AG10803 (cell line): ENCODE measurements around the gene SPOCK1.
A peak's percentile ranks its signal among the peaks of the same experiment; 100 is the strongest.

Source experiments
- DNase-seq: peaks from one replicate; pipeline ENCODE4 v3.0.0; 2010; ENCODE audit warnings: low read depth
- H3K4me3 ChIP-seq: 2 replicates; pipeline ENCODE4 v1.5.1; 2011; ENCODE audit warnings: mild to moderate bottlenecking, low read length, control low read depth
- CTCF ChIP-seq: conservative IDR thresholded peaks from 2 replicates; pipeline ENCODE4 v1.5.1; 2011; ENCODE audit warnings: mild to moderate bottlenecking, low read length, control low read depth, inconsistent platforms

Gene SPOCK1

GRCh38 chr5:137315534-137316345 lies 183.4 kb downstream of the SPOCK1 start:
- no peak for DNase-seq
- H3K4me3 ChIP-seq = no peak overlapping the region
- TF ChIP-seq CTCF = no peak

GRCh38 chr5:137315109-137315508 lies 184.0 kb downstream of the SPOCK1 start:
- no peak overlapping the region for H3K4me3 ChIP-seq
- DNase-seq = no peak
- no peak for TF ChIP-seq CTCF

GRCh38 chr5:137313526-137314175 lies 185.5 kb downstream of the SPOCK1 start:
- DNase-seq = no peak
- H3K4me3 ChIP-seq = no peak overlapping the region
- TF ChIP-seq CTCF = no peak

GRCh38 chr5:137312011-137312410 lies 187.1 kb downstream of the SPOCK1 start:
- no peak for TF ChIP-seq CTCF
- H3K4me3 ChIP-seq = no peak overlapping the region

GRCh38 chr5:137310051-137310730 lies 188.9 kb downstream of the SPOCK1 start:
- no peak for TF ChIP-seq CTCF
- H3K4me3 ChIP-seq = no peak overlapping the region
- DNase-seq = peak; percentile 97

More at GRCh38 chr5:137312011-137312410, 187.1 kb downstream of the SPOCK1 start:
- DNase-seq = no peak

- no peak for TF ChIP-seq CTCF
- no peak overlapping the region for H3K4me3 ChIP-seq
- DNase-seq = no peak
Measured at GRCh38 chr5:137309290-137309689, 189.8 kb downstream of the SPOCK1 start.
